Pulmonary artery endothelial cell (primary cell): ENCODE measurements around the gene EFCC1. TPM values are rescaled to one million over a fixed set of nuclear protein-coding genes. Genes with fewer than 3 reads are reported as not detected.
"Not testable (repeated sequence)": the region's sequence is repeated elsewhere in the genome, so short reads cannot be mapped to it uniquely, and the experiment has no call there.

Experiments used
- DNase-seq: peaks from one replicate; pipeline ENCODE4 v3.0.0-alpha.2; 2011; ENCODE audit warnings: low read depth, low spot score
- total RNA-seq: library from RNA; depleted of rRNA; stranded (reverse); fragments of >200 nt; gene quantifications from 2 replicates; pipeline ENCODE4 v1.2.3, GENCODE V29; 2014

Gene EFCC1
- total RNA-seq, 1 donor from 2014 or later = 0.26 TPM

DNA sequence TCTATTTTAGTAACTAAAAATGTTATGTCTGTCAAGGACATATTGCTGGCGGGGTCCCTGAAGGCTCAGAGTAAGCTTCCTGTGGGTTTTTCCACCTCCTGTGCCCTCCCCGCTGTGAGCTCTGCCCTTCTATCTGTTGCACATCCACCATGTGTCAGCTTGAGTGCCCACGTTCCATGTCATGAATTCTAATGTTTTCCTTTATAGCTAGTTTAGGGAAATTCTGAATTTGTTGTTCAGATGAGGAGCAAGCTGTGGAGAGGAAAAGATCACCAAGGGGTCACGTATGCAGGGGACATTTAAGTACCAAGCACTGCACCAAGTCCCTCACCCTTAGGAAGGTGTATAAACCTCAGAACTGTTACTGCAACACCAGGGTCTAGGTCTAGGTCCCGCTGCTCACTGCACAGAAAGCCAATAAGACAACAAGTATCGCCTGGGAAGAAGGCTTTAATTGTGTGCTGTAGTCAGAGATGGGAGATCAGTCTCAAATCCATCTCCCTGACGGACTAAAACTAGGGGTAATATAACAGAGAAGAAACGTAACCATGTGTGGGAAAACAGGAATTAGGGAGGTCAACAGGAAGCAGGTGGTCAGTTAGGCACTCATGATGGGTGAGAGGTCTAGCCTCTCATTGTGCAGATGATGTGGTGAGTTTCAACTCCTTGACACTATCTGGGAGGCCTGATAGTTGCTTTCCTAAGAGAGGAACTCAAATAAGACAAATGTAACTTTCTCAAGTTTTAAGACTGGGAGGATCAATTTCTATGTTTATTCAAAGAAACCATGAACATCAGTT is 69.2 kb downstream of the EFCC1 start:
- DNase-seq = no peak

DNA sequence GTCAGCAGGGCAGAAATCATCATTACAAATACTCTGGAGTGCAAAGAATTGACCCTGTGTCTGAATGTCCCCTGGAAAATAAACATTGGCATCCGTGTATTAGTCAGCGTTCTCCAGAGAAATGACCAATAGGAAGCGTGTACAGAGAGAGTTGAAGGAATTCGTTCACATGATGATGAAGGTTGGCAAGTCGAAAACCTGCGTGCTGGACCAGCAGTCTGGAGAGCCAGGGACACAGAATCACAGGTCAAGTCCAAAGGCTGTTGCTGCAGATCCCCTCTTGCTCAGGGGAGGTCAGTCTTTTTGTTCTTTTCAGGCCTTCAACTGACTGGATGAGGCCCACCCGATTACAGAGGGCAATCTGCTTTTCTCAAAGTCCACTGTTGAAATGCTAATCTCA is 76.1 kb downstream of the EFCC1 start:
- no peak for DNase-seq

DNA sequence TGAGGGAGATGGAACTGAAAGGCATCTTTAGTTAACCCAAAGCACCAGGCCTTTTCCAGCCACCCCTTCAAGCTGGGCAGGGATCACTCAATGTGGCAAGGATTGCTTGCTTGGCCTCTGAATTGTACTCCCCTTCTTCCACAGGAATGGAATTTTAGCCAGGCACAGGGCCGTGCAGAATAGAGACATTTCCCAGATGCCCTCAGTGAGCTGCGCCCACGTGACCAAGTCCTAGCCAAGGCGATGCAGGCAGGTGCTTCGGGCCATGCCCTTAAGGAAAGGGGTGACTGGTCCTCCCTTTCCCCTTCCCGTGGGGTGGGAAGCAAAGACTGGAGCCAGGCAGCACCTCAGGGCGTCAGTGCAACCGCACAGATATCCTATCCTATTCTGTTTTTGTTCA is 77.4 kb downstream of the EFCC1 start:
- DNase-seq = no peak

DNA sequence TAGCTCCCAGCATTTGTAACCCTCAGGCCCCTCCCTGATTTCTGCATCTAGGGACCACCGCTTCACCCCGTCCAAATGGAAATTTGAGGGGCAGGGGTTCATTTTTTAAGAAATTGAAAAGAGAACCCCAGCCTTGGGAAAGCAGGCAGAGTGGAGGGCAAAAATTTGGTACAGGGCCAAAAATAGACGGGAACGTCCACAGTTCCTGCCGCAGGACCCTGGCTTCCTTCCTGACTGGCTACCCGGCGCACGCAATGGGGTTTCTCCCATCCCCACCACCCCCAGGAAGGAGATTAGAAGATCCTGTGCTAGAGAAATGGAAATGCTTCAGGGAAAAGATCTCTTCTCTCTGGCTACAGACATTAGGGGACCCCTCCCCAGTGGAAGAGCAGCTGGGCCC is 80.4 kb downstream of the EFCC1 start:
- no peak for DNase-seq

DNA sequence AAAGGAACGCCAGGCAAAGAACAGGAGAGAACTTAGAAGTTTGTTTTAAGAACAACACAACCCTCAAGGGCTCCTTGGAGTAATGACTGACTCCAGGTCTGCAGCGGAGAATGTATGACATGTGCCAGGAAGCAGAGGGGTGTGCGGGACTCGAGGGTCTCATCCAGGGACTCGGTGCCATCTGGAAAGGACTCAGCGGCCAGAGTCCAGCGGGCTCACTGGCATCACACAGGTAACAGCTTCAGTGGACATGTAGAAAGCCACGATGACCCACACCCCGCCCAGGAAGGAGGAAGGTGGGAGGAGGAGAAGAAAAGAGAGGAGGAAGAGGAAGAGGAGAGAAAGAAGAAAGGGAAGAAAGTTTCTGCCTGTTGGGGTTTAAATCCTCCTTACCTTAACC is 80.9 kb downstream of the EFCC1 start:
- no peak for DNase-seq

DNA sequence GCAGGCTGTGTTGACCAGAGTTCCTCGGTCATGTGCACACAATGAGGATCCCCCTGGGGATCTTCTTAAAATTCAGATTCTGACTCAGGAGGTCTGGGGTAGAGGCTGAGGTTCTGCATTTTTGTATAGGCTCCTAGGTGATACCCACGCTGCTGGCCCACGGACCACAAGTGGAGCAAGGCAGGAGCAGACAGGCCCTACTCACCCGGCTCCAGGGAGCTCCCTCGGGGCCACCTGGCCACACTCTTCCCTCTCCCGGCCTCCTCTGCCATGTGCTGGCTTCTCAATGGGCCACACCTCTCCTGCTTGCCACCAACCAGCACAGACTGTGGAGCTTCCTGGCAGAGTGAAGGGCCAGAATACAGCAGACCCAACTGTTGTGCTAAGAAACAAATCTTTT is 83.4 kb downstream of the EFCC1 start:
- DNase-seq = no peak

DNA sequence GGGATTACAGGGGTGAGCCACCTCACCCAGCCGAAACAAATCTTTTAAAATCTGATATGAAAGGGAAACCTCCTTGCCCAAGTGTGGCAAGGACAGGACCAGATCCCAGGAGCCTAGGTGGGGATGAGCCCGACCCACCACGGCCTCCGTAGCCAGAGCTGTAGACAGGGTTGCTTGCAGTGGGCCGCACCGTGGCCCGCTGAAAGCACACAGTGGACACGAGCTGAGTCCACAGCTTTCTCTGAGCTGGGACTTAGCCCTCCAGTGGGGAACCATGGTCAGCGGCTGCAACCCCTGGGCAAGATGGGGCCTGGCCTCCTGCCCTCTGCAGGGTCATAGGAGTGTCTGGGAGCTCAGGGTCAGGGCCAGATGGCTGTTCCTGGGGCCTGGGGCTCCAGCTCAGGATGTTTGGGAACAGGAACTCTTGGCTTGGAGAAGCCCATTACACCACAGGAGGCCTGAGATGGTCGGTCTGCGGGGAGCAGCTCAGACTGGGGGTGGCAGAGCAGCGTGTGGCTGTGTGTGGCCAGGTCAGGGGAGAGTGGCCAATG is 84.1 kb downstream of the EFCC1 start:
- DNase-seq = no peak

DNA sequence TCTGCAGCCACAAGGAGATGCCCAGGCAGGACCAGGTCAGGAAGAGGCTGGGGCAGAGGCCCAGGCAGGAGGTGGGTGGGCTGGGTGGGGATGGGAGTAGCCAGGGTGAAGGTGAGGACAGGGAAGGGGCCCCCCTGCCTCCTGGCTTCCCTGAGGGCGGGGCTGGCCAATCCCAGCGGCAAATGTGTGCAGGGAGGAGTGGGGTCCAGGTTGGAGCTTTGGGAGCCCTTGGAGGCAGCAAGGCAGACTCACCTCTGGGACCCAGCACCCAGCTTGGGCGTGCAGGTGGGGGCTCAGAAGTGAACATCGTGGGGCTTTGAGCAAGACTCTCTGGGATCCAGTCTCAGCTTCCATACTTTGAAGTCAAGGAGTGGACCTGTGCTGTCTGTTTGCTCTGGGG is 84.7 kb downstream of the EFCC1 start:
- no peak for DNase-seq

DNA sequence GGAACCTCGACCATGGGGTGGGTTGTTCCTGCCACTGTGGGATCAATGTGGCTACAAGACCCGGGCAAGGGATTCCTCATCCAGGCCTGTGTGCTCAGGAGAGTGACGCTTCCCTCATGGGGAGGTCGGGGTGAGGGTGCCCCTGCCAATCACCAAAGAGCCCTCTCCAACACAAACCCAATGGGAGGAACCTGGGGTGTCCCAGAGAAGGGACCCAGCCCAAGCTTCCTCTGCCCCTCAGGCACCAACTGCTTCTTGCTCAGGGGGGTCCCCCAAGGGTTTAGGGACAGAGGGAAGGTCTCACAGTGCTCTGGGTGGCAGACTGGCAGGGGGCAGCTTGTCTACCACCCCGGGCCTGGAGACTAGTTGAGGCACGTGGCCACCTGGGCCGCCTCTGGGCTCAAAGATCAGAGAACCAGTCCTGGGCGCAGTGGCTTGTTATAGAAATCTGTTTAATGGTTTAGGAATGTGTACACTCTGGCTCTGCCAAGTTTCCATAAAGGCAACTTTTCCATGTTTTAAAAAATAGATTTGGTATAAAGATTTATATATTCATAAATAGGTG is 86.1 kb downstream of the EFCC1 start:
- no peak for DNase-seq

DNA sequence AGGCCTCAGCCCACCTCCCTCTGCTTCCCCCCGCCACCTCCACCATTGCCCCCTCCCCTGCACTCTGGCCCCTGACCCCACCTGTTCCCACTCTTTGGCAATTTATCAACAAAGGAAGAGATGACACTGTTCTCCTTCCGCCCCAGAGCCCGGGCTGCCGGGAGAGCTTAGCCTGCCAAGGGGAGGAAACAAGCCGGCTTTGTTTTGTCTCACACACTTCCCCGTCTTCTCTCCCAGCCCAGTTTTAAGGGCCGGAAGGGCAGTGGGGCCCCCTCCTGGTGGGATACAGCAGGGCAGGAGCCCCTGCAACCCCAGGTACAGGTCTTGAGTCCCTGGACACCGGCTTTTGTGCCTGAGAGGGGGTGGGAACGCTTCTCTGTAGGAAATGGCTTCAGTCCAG is 86.8 kb downstream of the EFCC1 start:
- DNase-seq = not testable (repeated sequence)

DNA sequence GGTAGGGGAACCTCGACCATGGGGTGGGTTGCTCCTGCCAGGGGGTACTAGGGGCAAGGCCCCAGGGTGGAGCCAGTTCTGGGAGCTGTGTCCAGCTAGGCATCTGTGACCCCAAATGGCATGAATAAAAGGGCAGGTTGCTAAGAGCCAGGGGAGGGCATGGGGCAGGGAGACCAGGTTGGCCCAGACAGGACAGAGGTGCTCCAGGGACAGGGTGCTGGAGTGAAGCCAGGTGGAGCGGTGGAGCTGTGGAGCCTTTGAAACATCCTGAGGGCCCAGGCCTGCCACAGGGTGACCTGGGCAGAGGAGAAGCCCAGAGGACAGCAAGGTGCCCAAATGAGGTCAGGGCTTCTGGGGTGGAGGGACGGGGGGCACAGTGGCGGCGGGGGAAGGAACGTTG is 87.2 kb downstream of the EFCC1 start:
- not testable (repeated sequence) for DNase-seq

Other genes with a start within 250 kb of the EFCC1 start
- gene ACAD9, start 121.7 kb upstream of the EFCC1 start, total RNA-seq = 48.7 and 54.0 TPM in 2 replicates
- 0.04 and 0.07 TPM in 2 replicates for gene CFAP92, start 7.2 kb upstream of the EFCC1 start, total RNA-seq
- not detected in 2 replicates for gene GP9, start 59.5 kb downstream of the EFCC1 start, total RNA-seq
- 27.7 and 29.4 TPM in 2 replicates for gene RAB43, start 120.5 kb downstream of the EFCC1 start, total RNA-seq
- gene ISY1, start 159.8 kb downstream of the EFCC1 start, total RNA-seq = 47.2 and 52.9 TPM in 2 replicates
- 223 and 313 TPM in 2 replicates for gene CNBP, start 182.6 kb downstream of the EFCC1 start, total RNA-seq
- 247 and 274 TPM in 2 replicates for gene COPG1, start 248.3 kb downstream of the EFCC1 start, total RNA-seq